CD1c-positive myeloid dendritic cell (primary cell): ENCODE measurements around the gene ADSL.

Experiments used
- DNase-seq: peaks from one replicate; pipeline ENCODE4 v3.0.0-alpha.2; 2016; ENCODE audit errors: extremely low spot score

The ADSL gene

DNA sequence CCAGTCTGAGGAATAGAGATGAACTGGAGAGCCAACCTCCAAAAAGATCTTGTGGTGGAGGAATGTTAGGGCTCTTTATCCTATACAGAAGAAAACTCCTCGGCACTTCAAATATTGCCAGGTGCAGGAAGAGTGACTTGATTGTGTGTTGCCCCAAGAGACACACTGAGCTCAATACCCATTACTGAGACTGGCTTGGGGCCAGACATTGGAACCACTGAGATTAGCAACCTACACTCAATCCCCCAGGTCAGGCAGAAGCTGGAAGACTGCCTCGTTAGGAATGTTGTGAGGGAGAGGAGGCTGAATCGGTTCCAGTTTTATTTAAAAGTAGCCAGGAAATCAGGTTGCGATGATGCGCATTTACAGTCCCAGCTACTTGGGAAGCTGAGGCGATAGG lies 21.7 kb downstream of the ADSL start:
- DNase-seq, result no peak

DNA sequence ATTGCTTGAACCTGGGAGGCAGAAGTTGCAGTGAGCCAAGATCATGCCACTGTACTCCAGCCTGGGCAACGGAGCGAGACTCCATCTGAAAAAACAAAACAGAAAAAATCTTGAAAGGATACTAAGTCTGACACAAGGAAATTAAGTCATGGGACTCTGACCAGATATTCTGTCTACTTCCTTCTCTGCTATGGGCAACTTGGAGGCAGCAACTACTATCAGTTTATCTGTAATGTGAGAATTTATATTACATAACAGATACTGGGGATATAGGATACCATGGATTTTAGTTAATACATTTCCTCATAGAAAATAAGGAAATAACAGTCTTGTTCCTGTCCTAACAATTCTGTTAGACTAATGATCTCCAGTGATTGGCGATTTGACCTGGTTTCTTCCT lies 22.5 kb downstream of the ADSL start:
- DNase-seq, result no peak

DNA sequence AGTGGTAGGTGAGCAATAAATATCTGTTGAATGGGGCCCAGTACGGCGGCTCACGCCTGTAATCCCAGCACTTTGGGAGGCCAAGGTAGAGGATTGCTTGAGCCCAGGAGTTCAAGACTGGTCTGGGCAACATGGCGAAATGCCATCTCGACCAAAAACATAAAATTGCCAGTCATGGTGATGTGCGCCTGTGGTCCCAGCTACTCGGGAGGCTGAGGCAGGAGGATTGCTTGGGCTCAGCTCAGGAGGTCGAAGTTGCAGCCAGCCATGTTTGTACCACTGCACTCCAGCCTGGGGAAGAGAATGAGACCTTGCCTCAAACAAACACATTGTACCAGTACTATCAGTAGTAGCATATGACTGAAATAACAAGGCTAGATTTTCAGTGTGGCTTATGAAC lies 28.3 kb downstream of the ADSL start:
- DNase-seq, result no peak

DNA sequence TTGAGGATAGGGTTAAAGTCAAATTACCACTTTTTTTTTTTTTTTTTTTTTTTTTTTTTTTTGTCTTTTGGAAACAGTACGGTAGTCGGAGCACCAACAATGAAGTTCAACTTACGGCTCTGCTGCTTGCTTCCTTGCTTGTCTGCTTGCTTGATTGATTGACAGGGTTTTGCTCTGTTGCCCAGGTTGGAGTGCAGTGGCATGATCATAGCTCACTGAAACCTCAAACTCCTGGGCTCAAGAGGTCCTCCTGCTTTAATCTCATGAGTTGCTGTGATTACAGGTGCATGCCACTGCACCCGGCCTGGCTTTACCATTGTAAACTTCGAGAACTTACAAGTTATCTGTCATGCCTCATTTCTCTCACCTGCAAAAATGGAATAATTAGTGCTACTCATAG lies 29.8 kb downstream of the ADSL start:
- no peak for DNase-seq

DNA sequence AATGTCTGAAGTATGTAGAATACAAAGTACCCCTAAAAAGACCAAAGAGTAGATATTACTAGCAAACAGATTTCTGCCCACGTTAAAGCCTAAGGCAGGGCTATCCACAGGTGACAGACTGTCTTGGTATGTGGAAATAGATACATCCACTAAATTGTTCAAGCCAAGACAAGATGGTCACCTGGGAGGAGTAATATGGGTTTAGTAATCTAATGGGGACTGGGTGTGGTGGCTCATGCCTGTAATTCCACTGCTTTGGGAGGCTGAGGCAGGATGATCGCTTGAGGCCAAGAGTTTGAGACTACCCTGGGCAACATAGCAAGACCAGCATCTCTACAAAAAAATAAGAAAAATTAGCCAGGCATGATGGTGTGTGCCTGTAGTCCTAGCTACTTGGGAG lies 31.6 kb downstream of the ADSL start:
- DNase-seq, result no peak

DNA sequence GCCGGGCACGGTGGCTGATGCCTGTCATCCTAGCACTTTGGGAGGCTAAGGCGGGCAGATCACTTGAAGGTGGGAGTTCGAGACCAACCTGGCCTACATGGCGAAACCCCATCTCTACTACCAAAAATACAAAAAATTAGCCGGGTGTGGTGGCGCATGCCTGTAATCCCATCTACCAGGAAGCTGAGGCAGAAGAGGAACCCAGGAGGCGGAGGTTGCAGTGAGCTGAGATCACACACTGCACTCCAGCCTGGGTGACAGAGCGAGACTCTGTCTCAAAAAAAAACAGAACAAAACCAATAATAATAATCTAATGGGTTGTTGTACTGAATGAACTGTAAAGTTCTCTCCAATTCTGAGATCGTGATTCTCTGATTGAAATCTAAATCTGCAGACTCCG lies 32.1 kb downstream of the ADSL start:
- DNase-seq, result peak; percentile 37

DNA sequence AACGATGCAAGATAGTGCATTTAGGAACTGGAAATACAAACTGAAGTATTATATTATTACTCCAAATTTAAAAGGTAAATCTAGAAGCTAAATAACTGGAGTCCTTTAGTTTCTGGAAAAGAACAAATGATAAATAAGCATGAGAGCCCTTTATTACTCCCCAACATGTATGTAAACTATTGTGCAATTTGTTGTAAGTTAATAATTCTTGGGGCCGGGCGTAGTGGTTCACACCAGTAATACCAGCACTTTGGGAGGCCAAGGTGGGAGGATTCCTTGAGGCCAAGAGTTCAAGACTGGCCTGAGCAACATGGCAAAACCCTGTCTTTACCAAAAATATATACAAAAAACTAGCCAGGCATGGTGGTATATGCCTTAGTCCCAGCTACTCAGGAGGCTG lies 35.2 kb downstream of the ADSL start:
- DNase-seq, result no peak

DNA sequence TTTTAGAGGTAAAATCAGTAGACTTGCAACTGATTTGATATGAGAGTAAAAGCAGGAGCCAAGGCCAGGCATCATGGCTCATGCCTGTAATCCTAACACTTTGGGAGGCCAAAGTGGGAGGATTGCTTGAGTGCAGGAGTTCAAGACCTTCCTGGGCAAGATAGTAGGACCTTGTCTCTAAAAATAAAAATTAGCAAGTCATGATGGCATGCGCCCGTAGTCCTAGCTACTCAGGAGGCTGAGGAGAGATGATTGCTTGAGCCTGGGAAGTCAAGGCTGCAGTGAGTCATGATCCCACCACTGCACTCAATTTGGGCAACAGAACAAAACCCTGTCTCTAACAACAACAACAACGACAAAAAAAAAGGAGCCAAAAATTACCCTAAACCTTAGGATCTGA lies 37.6 kb downstream of the ADSL start:
- no peak for DNase-seq

DNA sequence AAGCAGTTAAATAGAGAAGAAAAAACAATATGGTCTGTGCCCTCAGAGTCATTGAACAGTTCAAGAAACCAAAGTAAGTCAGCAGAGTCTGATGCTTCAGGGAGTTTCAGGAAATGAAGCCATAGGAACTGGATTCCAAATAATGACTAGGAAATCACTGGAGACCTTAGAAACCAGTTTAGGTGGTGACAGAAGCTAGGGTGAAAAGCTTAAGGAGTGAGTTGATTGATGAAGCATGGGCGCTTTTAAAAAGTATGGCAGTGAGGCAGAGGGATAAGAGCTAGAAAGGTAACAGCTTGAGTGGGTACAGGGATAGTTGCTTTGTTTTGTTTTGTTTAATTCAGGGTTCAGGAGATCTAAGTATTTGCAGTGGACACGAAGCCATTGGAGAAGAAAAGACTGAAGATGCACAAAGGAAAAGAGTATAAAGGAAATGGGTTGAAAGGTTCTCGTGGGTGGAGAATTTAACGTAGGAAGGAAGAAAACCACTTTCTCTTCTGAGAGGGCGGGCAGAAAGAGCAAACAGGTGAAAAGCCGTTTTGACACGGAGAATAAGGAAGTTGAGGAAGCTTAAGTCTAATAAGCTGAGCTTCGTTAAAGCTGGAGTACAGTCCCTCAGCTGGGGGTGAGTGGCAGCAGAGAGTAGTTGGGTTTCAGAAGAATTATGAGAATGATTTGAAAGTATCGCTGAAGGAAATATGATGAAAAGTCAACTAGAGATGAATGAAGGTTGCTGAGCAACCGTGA lies 38.9 kb downstream of the ADSL start:
- peak; percentile 68 for DNase-seq

DNA sequence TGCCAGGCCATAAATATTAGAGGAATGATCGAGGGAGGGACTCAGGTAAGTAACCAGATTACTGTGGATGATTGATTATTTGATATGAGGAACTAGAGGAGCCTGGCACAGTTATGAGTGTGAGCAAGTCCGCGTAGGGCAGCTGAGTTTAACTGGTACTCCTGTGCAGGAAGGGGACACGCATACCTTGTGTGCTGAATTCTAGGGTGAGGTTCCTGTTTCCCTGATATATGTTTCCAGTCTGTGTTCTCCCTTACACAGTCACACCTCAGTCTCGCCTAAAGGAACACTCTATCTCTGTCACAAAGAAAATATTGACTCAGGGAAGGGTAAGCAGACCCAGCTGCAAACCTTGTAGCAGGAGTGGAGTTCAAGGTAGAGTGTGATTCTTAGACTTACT lies 41.4 kb downstream of the ADSL start:
- DNase-seq, result no peak

DNA sequence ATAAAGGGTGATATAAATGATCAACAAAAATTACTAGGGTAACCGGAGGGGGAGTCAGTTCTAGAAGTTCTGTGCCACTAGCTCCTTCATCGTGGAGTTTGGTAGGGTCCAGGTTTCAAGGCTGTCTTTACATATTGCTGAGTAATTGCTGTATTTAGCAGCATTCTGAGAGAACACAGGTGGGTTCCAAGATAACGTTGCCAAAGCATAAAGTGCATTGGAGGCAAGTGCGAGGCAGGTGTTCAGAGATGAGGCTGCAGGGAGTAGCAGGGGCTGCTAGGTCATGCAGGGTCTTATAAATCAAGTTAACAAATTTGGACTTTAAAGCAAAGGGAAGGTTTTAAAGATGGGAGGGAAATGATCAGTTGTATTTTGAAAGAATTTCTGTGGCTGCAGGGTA lies 41.9 kb downstream of the ADSL start:
- DNase-seq, result no peak

DNA sequence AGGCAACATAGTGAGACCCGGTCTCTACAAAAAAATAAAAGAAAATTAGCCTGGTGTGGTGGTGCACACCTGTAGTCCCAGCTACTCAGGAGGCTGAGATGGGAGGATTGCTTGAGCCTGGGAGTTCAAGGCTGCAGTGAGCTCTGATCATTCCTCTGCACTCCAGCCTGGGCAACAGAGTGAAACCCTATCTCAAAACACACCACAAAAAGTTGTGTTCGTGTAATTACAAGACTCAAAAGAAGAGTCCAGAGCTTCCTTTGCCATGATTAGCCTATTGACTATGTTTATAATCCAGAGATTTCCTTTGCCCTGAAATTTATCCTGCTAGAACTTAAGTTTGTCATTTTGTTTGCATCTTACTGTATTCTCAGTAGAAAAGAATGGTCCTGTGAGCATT lies 45.1 kb downstream of the ADSL start:
- no peak for DNase-seq

DNA sequence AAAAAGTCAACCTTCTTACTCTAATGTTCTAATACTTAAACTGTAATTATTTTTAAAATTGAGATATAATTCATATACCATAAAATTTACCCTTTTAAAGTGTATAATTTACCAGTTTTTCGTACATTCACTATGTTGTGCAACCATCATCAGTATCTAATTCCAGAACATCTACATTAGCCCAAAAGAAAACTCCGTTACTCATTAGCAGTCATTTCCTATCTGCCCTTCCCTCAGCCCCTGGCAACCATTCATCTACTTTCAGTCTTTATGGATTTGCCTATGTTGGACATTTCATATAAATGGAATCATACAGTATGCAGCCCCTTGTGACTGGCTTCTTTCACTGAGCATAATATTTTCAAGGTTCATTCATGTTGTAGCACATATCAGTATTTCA lies 46.3 kb downstream of the ADSL start:
- DNase-seq, result no peak

DNA sequence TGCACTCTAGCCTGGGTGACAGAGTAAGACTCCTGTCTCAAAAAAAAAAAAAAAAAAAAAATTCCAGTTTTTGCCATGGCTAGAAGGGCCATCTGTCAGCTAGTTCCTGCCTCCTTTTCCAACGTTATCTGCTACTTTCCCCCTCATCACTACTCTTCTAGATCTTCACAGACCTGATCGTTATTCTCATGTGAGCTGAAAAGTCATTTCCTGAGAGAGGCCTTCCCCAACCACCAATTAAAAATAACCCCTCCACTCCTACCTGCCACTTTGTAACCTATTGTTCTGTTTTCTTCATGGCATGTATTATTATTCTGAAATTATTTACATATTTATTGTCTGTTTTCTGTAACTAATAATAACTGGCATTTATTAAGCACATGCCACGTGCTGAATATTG lies 48.3 kb downstream of the ADSL start:
- DNase-seq, result no peak

DNA sequence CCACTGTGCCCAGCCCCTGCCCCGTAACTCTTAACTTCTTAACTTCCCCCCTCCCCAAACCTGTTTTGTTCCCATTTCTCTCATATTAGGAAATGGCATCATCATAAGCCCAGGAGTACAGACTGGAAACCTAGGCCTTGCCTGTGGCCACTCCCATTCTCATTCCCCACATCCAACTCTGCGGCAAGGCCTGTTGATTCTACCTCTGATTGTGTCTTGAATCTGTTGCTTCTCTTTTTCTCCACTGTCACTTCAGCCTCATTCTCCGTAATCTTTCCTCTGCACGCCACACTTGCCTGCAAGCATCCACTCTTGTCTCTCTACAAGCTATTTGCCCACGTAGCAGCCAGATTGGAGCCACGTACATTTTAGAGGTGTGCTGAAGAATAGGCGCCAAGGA lies 49.3 kb downstream of the ADSL start:
- DNase-seq, result no peak

DNA sequence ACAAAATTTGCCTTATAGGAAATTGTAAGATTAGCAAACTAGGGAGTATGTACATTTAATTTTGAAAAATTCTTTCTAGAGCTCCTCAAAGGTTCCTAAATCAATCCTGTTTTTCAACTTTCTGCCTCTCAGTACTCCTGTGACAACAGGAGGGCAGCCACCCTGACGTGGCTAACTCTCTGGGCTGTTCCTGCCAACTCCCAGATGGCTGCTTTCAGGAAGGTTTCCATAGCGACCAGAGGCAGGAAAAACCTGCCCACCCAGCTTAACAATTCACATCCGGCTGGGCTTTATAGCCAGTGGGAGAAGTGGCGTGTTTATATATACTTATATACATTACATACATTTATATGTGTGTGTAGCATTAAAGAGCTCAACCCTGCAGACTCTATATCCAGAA lies 50.6 kb downstream of the ADSL start:
- DNase-seq, result no peak

DNA sequence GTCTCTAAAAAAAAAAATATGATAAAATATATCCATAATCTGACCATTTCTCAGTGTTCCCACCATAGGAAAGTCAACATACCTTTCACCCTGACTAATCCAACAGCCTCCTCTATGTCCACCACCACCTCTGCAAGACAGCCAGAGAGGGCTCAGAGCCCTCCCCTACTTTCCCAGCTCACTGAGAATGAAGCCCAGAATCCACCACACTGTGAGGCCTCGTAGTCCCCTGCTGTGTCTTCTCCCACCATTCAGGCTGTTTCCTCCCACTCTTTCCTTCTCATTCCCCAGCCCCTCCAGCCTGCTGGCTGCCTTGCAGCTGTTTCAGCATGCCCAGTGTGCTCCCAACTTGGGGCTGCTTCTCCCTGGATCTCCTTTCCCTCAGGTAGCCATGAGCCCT lies 51.1 kb downstream of the ADSL start:
- no peak for DNase-seq

DNA sequence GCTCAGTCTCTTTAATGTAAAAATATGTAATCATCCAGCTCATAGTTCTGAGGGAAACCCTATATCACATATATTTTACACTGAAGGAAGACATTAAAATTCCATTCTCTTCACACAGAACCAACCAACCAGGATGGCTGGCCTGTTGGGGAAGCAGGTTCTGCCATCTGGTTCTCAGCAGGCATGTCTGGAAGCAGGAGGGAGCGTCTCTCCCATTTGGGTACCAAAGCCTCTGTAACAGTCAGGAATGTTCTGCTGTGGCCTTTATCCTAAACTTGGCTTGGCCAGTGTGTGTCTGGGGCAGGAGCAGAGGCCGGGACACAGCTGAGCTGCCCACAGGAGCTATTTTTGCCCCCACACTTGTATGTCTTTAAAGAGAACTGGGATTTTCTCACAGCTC lies 53.3 kb downstream of the ADSL start:
- DNase-seq, result peak; percentile 26

DNA sequence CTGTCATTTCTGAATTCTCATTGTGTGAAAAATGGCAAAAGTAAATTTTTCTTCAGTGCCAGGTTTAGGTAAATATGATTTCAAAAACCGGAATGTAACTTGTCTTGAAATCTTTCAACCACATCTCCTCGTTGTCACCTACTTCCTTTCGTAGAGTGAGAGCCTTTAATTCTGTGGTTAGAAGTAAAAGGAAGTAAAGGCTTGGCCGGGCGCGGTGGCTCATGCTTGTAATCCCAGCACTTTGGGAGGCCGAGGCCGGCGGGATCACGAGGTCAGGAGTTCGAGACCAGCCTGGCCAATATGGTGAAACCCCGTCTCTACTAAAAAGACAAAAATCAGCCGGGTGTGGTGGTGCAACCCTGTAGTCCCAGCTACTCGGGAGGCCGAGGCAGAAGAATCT lies 53.9 kb downstream of the ADSL start:
- DNase-seq, result peak; percentile 85

DNA sequence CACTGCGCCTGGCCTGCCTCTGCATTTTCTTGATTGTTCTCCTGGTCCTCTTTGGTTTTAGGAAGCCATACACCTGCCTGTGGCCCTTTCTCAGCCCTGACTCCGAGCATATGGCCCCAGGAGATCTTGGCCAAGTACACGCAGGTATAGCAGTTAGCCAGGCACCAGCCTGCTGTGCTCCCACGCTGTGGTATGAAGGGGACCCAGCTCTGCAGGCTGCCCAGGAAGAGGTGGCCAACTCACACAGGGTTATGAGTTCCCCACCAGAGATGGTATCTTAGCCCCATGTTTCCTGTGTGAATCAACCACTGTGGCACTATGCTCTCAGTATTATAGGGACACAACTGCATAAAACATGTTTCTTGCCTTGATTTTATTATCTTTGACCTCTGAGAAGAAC lies 55.2 kb downstream of the ADSL start:
- DNase-seq, result no peak

DNA sequence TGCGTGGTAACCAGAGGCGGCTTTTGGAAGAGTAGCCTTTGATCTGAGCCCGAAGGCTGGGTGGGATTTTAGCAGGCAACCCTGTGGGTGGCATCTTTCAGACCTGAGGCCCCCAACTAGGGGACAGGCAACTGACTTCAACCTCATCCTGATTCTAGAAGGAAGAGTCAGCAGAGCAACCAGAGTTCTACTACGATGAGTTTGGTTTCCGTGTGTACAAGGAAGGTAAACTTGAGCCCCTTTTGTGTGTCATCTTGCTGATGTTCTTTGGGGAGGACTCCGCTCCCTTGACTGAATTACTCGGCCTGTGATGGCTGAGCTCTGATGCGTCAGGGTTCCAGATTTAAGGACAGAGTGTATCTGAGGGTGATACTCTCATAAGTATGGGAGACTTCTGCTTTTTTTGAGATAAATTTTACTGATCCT lies 55.7 kb downstream of the ADSL start:
- DNase-seq, result no peak

DNA sequence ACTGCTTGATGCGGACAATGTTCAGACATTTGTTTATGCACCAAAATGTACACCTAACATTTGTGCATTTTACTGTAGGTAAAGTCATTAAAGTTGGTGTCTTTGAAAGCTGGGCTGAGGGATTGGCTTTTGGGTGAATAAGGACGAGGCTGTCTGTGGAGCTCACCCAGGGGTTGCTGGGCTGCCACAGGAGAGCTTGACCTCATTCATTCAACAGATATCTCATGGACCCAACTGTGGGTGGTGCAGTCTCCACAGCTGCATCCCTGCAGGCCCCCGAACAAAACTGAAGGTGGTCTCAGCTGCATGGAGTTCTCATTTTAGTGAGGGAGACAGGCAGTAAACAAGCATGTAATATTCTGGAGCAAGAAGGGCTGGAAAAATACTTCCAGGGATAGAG lies 56.8 kb downstream of the ADSL start:
- no peak for DNase-seq

DNA sequence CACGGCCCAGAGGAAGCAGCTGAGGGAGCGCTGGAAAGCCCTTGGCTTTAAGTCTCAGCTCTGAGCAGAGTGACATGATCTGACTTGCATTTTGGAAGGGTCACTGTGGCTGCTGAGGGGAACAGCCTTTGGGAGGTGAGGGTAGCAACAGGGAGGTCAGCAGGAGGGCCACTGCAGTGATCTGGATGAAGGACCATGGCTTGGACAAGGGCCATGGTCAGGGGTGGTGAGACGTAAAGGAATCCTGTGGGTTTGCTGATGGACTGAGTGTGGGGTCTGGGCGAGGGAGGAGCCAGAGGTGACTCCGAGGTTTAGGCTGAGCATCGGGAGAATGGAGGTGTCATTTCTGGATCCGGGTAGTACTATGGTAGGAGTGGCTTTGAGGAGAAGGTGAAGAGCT lies 57.4 kb downstream of the ADSL start:
- DNase-seq, result no peak
